ENCODE measurements around the gene PRSS53. TPM values are rescaled to one million over a fixed set of nuclear protein-coding genes. Genes with fewer than 3 reads are reported as not detected.

Gene PRSS53
- total and polyA plus RNA-seq, 10 of the 15 experiments (the other 5 are each of a cell fraction or from before 2014, with no cell fraction given): 0.35 to 3.4 (median 0.88) TPM; not detected in 2

DNA sequence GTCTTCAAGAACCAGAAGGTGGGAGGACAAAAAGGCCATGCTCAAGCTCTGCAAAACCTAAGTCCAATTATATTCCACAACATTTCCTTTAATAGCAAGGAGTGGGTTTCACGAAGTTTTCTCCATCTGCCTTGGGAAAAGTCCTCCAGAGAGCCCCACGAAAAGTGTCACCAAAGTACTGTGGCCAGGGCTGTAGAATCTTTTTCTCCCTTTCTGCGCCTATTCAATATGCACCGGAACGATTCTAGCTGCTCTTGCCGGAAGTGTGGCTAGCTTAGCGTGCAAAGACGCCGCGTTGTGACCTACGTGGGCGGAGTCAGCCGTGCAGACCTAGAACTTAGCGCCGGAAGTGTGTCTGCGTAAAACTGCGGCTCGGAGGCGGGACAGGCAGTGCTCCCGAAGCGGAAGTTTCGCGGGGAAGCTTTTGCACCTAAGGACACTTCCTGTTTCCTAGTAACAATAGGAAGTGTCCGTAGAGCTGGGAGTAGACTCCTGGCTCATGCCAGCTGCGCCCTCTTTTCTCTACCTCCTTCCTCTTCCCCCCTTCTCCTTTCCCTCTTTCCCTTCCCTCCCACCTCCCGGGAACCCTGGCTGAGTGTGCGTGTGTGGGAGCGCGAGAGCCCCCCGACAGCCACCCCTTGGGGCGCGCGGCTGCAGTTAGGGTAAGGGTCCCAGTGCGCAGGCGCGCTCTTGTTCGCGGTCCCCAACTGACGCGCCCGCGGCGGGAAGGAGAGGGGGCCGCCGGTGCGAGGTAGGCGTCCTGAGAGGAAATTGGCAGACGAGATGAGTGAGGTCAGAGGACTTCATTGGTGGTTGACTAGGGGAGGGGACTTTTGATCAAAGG lies 14.6 kb downstream of the PRSS53 start, which contains the start of the genes ZNF646 and ZNF668 (continued):
- TF ChIP-seq, protein P1, sequence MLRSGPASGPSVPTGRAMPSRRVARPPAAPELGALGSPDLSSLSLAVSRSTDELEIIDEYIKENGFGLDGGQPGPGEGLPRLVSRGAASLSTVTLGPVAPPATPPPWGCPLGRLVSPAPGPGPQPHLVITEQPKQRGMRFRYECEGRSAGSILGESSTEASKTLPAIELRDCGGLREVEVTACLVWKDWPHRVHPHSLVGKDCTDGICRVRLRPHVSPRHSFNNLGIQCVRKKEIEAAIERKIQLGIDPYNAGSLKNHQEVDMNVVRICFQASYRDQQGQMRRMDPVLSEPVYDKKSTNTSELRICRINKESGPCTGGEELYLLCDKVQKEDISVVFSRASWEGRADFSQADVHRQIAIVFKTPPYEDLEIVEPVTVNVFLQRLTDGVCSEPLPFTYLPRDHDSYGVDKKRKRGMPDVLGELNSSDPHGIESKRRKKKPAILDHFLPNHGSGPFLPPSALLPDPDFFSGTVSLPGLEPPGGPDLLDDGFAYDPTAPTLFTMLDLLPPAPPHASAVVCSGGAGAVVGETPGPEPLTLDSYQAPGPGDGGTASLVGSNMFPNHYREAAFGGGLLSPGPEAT (IDR thresholded peaks at IDR 0.05; ENCODE audit: low read depth): peak; percentile 43
- TF ChIP-seq ZBED1 (IDR thresholded peaks at IDR 0.05; ENCODE audit: borderline replicate concordance) (peak; percentile 71), NFXL1 (IDR thresholded peaks at IDR 0.05; ENCODE audit: borderline replicate concordance) (peak; percentile 96), ASH2L (IDR thresholded peaks at IDR 0.05; ENCODE audit: borderline replicate concordance, low read depth) (no peak), ZNF384 (IDR thresholded peaks at IDR 0.05; ENCODE audit: borderline replicate concordance, low read depth, low read length) (no peak), SMARCA5 (IDR thresholded peaks at IDR 0.05) (peak; percentile 19; the same call in 1 of the 2 replicates), ZSCAN29 (IDR thresholded peaks at IDR 0.05) (no peak), PAX5 (IDR thresholded peaks at IDR 0.05; ENCODE audit: borderline replicate concordance, low read depth, low read length) (peak; percentile 49; the same call in 1 of the 2 replicates), MTA2 (IDR thresholded peaks at IDR 0.05; ENCODE audit: low read depth) (no peak), SMC3 (IDR thresholded peaks at IDR 0.05; ENCODE audit: borderline replicate concordance, low read length) (no peak), HDAC6 (IDR thresholded peaks at IDR 0.05; ENCODE audit: unreplicated experiment) (no peak), MXI1 (IDR thresholded peaks at IDR 0.05; ENCODE audit: low read depth, low read length) (peak; percentile 78), PML (IDR thresholded peaks at IDR 0.05; ENCODE audit: low read length) (peak; percentile 98), RAD51 (IDR thresholded peaks at IDR 0.05) (no peak), NR2F1 (conservative IDR thresholded peaks at IDR 0.05) (no peak), CHD2 (IDR thresholded peaks at IDR 0.05; ENCODE audit: borderline replicate concordance, low read depth, low read length) (no peak), GATAD2B (conservative IDR thresholded peaks at IDR 0.05; ENCODE audit: low read depth) (peak; percentile 55)
- TF ChIP-seq, protein P2, sequence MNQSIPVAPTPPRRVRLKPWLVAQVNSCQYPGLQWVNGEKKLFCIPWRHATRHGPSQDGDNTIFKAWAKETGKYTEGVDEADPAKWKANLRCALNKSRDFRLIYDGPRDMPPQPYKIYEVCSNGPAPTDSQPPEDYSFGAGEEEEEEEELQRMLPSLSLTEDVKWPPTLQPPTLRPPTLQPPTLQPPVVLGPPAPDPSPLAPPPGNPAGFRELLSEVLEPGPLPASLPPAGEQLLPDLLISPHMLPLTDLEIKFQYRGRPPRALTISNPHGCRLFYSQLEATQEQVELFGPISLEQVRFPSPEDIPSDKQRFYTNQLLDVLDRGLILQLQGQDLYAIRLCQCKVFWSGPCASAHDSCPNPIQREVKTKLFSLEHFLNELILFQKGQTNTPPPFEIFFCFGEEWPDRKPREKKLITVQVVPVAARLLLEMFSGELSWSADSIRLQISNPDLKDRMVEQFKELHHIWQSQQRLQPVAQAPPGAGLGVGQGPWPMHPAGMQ (IDR thresholded peaks at IDR 0.05; ENCODE audit: borderline replicate concordance): no peak
- TF ChIP-seq, protein P3, sequence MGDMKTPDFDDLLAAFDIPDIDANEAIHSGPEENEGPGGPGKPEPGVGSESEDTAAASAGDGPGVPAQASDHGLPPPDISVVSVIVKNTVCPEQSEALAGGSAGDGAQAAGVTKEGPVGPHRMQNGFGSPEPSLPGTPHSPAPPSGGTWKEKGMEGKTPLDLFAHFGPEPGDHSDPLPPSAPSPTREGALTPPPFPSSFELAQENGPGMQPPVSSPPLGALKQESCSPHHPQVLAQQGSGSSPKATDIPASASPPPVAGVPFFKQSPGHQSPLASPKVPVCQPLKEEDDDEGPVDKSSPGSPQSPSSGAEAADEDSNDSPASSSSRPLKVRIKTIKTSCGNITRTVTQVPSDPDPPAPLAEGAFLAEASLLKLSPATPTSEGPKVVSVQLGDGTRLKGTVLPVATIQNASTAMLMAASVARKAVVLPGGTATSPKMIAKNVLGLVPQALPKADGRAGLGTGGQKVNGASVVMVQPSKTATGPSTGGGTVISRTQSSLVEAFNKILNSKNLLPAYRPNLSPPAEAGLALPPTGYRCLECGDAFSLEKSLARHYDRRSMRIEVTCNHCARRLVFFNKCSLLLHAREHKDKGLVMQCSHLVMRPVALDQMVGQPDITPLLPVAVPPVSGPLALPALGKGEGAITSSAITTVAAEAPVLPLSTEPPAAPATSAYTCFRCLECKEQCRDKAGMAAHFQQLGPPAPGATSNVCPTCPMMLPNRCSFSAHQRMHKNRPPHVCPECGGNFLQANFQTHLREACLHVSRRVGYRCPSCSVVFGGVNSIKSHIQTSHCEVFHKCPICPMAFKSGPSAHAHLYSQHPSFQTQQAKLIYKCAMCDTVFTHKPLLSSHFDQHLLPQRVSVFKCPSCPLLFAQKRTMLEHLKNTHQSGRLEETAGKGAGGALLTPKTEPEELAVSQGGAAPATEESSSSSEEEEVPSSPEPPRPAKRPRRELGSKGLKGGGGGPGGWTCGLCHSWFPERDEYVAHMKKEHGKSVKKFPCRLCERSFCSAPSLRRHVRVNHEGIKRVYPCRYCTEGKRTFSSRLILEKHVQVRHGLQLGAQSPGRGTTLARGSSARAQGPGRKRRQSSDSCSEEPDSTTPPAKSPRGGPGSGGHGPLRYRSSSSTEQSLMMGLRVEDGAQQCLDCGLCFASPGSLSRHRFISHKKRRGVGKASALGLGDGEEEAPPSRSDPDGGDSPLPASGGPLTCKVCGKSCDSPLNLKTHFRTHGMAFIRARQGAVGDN (IDR thresholded peaks at IDR 0.05): no peak
- TF ChIP-seq, protein P4, sequence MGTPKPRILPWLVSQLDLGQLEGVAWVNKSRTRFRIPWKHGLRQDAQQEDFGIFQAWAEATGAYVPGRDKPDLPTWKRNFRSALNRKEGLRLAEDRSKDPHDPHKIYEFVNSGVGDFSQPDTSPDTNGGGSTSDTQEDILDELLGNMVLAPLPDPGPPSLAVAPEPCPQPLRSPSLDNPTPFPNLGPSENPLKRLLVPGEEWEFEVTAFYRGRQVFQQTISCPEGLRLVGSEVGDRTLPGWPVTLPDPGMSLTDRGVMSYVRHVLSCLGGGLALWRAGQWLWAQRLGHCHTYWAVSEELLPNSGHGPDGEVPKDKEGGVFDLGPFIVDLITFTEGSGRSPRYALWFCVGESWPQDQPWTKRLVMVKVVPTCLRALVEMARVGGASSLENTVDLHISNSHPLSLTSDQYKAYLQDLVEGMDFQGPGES (IDR thresholded peaks at IDR 0.05): no peak
- TF ChIP-seq, protein P5, sequence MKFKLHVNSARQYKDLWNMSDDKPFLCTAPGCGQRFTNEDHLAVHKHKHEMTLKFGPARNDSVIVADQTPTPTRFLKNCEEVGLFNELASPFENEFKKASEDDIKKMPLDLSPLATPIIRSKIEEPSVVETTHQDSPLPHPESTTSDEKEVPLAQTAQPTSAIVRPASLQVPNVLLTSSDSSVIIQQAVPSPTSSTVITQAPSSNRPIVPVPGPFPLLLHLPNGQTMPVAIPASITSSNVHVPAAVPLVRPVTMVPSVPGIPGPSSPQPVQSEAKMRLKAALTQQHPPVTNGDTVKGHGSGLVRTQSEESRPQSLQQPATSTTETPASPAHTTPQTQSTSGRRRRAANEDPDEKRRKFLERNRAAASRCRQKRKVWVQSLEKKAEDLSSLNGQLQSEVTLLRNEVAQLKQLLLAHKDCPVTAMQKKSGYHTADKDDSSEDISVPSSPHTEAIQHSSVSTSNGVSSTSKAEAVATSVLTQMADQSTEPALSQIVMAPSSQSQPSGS (IDR thresholded peaks at IDR 0.05; ENCODE audit: low read length): peak; percentile 54

Measured in GM12878 (cell line).